Endothelial cell (in vitro differentiated cells): Measurements from ENCODE around the gene LEMD1. TPM values are rescaled to one million over a fixed set of nuclear protein-coding genes. Genes with fewer than 3 reads are reported as not detected.

ENCODE experiments used
- DNase-seq: peaks from one replicate; pipeline ENCODE4 v3.0.0; 2021; ENCODE audit warnings: low spot score
- H3K27ac Mint-ChIP-seq: one replicate; pipeline ENCODE4 v1.8.0; 2021; ENCODE audit warnings: mixed read lengths, inconsistent platforms; ENCODE audit not compliant: unreplicated experiment
- H3K27me3 Mint-ChIP-seq: one replicate; pipeline ENCODE4 v1.8.0; 2021; ENCODE audit warnings: mild to moderate bottlenecking, moderate library complexity, mixed read lengths, inconsistent platforms; ENCODE audit not compliant: unreplicated experiment
- H3K36me3 Mint-ChIP-seq: one replicate; pipeline ENCODE4 v1.8.0; 2021; ENCODE audit warnings: mild to moderate bottlenecking, low read depth, mixed read lengths, inconsistent platforms; ENCODE audit not compliant: unreplicated experiment
- H3K4me1 Mint-ChIP-seq: one replicate; pipeline ENCODE4 v1.8.0; 2021; ENCODE audit warnings: mild to moderate bottlenecking, mixed read lengths, inconsistent platforms; ENCODE audit not compliant: unreplicated experiment
- H3K4me3 Mint-ChIP-seq: one replicate; pipeline ENCODE4 v1.8.0; 2021; ENCODE audit warnings: mild to moderate bottlenecking, mixed read lengths, inconsistent platforms; ENCODE audit not compliant: unreplicated experiment
- H3K9me3 Mint-ChIP-seq: one replicate; pipeline ENCODE4 v1.8.0; 2021; ENCODE audit warnings: mixed read lengths, inconsistent platforms; ENCODE audit not compliant: unreplicated experiment
- total RNA-seq: library from RNA; stranded (reverse); fragmentation: NEBNext Ultra II Directional; extraction: Animal tissue kit (Norgen Biotek cat#: 25700); gene quantifications from one replicate; pipeline ENCODE4 v1.2.1, GENCODE V29; 2021; ENCODE audit not compliant: unreplicated experiment
- TF ChIP-seq, protein P1 (sequence below): fragments of 200-600 bp; sonication (generic); IDR thresholded peaks from one replicate; pipeline ENCODE4 v1.5.0; 2021; ENCODE audit warnings: antibody characterized with exemption; ENCODE audit not compliant: unreplicated experiment

Gene LEMD1
- total RNA-seq, 1 donor from 2014 or later = 3.0 TPM

DNA sequence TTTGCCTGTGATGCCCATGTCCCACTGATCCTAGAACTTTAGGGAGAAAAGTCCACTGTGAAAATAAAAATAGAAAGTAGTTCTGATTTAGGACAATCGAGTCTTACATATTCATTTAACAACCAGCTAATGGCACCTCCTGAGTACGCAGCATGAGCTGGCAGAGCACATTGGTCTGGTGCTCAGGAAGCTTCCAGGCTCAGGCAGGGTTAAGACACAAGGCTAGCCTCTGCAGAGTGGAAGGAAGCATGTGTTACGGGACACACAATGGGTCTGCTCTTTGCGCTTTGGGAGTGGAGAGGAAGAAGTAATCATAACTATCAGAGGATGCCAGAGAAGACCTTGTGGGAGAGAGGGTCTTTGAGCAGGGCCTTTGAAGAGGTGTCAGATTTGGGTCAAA lies 61.0 kb downstream of the LEMD1 start:
- H3K9me3 Mint-ChIP-seq = no peaks in the 10 kb centered on the region
- DNase-seq = no peak
- H3K4me3 Mint-ChIP-seq = no peak overlapping the region
- H3K4me1 Mint-ChIP-seq = peaks cover 8% of the 10 kb centered on the region
- H3K36me3 Mint-ChIP-seq = no peaks in the 10 kb centered on the region
- peaks cover 2% of the 10 kb centered on the region for H3K27me3 Mint-ChIP-seq
- TF ChIP-seq, protein P1, sequence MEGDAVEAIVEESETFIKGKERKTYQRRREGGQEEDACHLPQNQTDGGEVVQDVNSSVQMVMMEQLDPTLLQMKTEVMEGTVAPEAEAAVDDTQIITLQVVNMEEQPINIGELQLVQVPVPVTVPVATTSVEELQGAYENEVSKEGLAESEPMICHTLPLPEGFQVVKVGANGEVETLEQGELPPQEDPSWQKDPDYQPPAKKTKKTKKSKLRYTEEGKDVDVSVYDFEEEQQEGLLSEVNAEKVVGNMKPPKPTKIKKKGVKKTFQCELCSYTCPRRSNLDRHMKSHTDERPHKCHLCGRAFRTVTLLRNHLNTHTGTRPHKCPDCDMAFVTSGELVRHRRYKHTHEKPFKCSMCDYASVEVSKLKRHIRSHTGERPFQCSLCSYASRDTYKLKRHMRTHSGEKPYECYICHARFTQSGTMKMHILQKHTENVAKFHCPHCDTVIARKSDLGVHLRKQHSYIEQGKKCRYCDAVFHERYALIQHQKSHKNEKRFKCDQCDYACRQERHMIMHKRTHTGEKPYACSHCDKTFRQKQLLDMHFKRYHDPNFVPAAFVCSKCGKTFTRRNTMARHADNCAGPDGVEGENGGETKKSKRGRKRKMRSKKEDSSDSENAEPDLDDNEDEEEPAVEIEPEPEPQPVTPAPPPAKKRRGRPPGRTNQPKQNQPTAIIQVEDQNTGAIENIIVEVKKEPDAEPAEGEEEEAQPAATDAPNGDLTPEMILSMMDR = no peak
- no peak overlapping the region for H3K27ac Mint-ChIP-seq

GRCh38 chr1:205359771-205360565 lies 61.9 kb downstream of the LEMD1 start:
- H3K9me3 Mint-ChIP-seq = no peaks in the 10 kb centered on the region
- no peak for DNase-seq
- peaks cover 5% of the 10 kb centered on the region for H3K4me1 Mint-ChIP-seq
- TF ChIP-seq, protein P1 = no peak
- no peak overlapping the region for H3K4me3 Mint-ChIP-seq
- no peaks in the 10 kb centered on the region for H3K36me3 Mint-ChIP-seq
- peaks cover 2% of the 10 kb centered on the region for H3K27me3 Mint-ChIP-seq
- H3K27ac Mint-ChIP-seq = no peak overlapping the region

- Mint-ChIP-seq H3K27ac (no peak overlapping the region), H3K9me3 (no peaks in the 10 kb centered on the region), H3K27me3 (peaks cover 2% of the 10 kb centered on the region), H3K4me3 (no peak overlapping the region), H3K36me3 (no peaks in the 10 kb centered on the region), H3K4me1 (peaks cover 5% of the 10 kb centered on the region)
- no peak for DNase-seq
- TF ChIP-seq, protein P1 = no peak
Observed at GRCh38 chr1:205358579-205358978, 63.3 kb downstream of the LEMD1 start.

DNA sequence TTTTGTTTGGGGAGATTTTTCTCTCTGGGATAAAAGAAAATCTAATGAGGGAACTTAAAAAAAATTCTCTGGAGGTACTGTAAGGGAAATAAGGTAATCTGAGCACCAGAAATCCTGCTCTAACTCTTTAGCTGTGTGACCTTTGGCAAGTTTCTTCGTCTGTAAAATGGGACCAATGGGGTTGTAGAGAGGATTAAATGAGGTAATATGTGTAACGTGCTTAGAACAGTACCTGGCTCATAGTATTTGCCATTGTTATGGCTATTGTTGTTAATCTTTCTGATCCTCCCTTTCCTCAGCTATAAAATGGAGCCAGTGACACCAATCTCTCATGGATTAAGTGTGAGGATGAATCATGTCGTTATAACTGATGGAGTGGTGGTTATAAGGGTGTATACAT lies 64.3 kb downstream of the LEMD1 start:
- H3K4me1 Mint-ChIP-seq = peaks cover 7% of the 10 kb centered on the region
- peaks cover 2% of the 10 kb centered on the region for H3K27me3 Mint-ChIP-seq
- TF ChIP-seq, protein P1 = no peak
- no peak overlapping the region for H3K27ac Mint-ChIP-seq
- no peaks in the 10 kb centered on the region for H3K36me3 Mint-ChIP-seq
- no peak for DNase-seq
- H3K4me3 Mint-ChIP-seq = no peak overlapping the region
- H3K9me3 Mint-ChIP-seq = no peaks in the 10 kb centered on the region

DNA sequence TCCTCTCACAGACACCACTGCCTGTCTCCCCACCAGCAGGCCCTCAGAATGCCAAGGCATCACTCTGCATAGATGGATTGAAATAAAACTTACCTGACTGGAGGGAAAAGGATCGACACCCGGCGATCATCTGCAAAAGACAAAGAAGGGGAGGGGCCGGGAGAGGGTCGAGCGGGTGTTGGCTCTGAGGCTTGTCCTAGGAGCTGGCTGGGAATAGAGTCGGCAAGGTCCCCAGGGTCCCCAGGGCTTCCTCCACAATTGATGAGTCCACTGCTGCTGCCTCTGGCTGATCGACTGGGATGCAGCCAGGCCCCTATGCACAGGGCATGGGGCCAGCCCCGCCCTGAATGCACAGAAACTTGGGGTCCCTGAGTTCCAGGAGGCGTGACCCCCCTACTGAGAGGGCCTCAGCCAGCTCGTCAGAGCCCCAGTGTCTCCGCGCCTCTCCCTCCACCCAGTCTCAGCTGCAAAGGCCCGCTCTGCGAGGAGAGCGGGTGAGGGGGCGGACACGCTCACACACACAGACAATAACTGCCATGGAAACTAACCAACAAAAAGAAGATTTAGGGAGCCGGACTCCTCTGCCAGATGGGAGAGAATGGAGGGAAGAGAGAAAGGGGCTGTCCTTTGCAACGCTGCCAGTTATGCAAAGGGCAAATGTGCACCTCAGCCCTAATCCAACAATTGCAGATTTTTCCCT lies 65.3 kb downstream of the LEMD1 start, which contains the start of gene KLHDC8A:
KLHDC8A (minus strand) TSS at position 483 of the 700 bp plus-strand sequence. CDS start 13,318 bp downstream, outside the sequence.
- no peak for DNase-seq

More for the DNA sequence above, 65.3 kb downstream of the LEMD1 start, which contains the start of gene KLHDC8A:
- Mint-ChIP-seq H3K27me3 (peaks cover 2% of the 10 kb centered on the region), H3K36me3 (no peaks in the 10 kb centered on the region), H3K9me3 (no peaks in the 10 kb centered on the region), H3K4me3 (no peak within 1 kb of the TSS), H3K27ac (no peak within 1 kb of the TSS), H3K4me1 (peaks cover 7% of the 10 kb centered on the region)
- TF ChIP-seq, protein P1 = no peak
